WTC11 (cell line): Measurements from ENCODE around the gene PDZD7.
A peak's percentile ranks its signal among the peaks of the same experiment; 100 is the strongest.

ENCODE experiments used
- ATF2 ChIP-seq: sonication (generic); formaldehyde crosslinking; IDR thresholded peaks from 2 replicates; pipeline ENCODE4 v1.8.1; 2022; ENCODE audit warnings: low read depth, missing genetic modification reagents, borderline replicate concordance
- CTCF ChIP-seq: fragments of 200-600 bp; IDR thresholded peaks from 2 replicates; pipeline ENCODE4 v1.8.0; 2022; ENCODE audit warnings: antibody characterized with exemption
- MXD4 ChIP-seq: fragments of 250-450 bp; sonication (Bioruptor Pico); IDR thresholded peaks from 2 replicates; pipeline ENCODE4 v1.8.0; 2021; ENCODE audit warnings: mild to moderate bottlenecking, moderate library complexity, borderline replicate concordance
- NFYB ChIP-seq: sonication (generic); formaldehyde crosslinking; conservative IDR thresholded peaks from 2 replicates; pipeline ENCODE4 v1.8.0; 2022; ENCODE audit warnings: low read depth, missing genetic modification reagents
- NR3C1 ChIP-seq: sonication (generic); formaldehyde crosslinking; conservative IDR thresholded peaks from 2 replicates; pipeline ENCODE4 v1.8.1; 2023; ENCODE audit warnings: low read depth, mild to moderate bottlenecking, missing genetic modification reagents
- TCF7 ChIP-seq: sonication (generic); formaldehyde crosslinking; IDR thresholded peaks from 2 replicates; pipeline ENCODE4 v1.8.0; 2022; ENCODE audit warnings: mild to moderate bottlenecking, low read depth, missing genetic modification reagents, moderate library complexity
- ZNF121 ChIP-seq: sonication (generic); formaldehyde crosslinking; IDR thresholded peaks from 2 replicates; pipeline ENCODE4 v1.8.0; 2023; ENCODE audit warnings: missing genetic modification reagents
- TF ChIP-seq, protein P1 (sequence below): sonication (generic); formaldehyde crosslinking; IDR thresholded peaks from 2 replicates; pipeline ENCODE4 v1.8.1; 2023; ENCODE audit warnings: mild to moderate bottlenecking, missing genetic modification reagents, borderline replicate concordance

DNA sequence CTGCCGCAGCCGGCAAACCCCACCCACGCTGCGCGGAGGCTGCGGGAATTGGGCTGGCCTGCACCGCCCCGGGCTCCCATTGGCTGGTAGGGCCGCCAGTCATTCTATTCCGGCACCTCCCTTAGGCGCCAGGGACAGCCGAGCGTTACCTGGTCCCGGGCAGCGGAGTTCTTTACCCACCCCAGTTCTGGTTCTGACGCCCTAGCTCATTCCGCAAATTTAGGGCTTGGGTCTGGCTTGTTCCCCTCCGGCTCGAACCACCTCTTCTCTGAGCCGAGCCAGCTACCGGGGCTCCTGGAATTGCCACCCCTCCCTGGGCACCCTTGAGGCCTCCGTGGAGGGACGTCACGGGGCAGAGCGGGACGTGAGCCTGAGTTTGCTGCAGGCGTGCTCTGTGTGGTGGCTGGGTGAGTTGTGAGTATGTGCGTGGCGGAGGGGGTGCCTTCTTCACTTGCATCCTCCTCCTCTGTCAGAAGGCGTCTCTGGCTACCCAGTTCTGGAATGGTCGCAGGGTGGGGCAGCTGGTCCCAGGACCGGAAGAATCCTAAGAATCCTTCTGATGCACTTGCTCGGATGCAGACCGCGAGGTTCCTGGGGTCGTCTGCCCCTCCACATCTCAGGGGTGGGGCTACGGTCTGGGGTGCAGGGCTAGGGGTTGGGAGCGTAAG, at the start of gene PDZD7, which contains the start of gene SFXN3:
- TF ChIP-seq NR3C1 (CRISPR knock-in tag) (no peak), CTCF (no peak), MXD4 (CRISPR knock-in tag) (no peak), ATF2 (CRISPR knock-in tag) (no peak), TCF7 (CRISPR knock-in tag) (no peak), ZNF121 (CRISPR knock-in tag) (no peak), NFYB (CRISPR knock-in tag) (peak; percentile 99)
- TF ChIP-seq, protein P1, sequence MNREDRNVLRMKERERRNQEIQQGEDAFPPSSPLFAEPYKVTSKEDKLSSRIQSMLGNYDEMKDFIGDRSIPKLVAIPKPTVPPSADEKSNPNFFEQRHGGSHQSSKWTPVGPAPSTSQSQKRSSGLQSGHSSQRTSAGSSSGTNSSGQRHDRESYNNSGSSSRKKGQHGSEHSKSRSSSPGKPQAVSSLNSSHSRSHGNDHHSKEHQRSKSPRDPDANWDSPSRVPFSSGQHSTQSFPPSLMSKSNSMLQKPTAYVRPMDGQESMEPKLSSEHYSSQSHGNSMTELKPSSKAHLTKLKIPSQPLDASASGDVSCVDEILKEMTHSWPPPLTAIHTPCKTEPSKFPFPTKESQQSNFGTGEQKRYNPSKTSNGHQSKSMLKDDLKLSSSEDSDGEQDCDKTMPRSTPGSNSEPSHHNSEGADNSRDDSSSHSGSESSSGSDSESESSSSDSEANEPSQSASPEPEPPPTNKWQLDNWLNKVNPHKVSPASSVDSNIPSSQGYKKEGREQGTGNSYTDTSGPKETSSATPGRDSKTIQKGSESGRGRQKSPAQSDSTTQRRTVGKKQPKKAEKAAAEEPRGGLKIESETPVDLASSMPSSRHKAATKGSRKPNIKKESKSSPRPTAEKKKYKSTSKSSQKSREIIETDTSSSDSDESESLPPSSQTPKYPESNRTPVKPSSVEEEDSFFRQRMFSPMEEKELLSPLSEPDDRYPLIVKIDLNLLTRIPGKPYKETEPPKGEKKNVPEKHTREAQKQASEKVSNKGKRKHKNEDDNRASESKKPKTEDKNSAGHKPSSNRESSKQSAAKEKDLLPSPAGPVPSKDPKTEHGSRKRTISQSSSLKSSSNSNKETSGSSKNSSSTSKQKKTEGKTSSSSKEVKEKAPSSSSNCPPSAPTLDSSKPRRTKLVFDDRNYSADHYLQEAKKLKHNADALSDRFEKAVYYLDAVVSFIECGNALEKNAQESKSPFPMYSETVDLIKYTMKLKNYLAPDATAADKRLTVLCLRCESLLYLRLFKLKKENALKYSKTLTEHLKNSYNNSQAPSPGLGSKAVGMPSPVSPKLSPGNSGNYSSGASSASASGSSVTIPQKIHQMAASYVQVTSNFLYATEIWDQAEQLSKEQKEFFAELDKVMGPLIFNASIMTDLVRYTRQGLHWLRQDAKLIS (CRISPR knock-in tag), result no peak
